Mucosa of descending colon (tissue), 3 donors: ENCODE measurements around the gene SKA3. TPM values are rescaled to one million over a fixed set of nuclear protein-coding genes. Genes with fewer than 3 reads are reported as not detected.

Source experiments
- ATAC-seq: fragments of 200-7000 bp; cut with Tn5 transposase; one replicate; pipeline ENCODE4 v1.9.1; 2020; ENCODE audit warnings: mild to moderate bottlenecking, moderate library complexity
- DNase-seq, 3 donors: peaks; one replicate each; pipeline ENCODE4 v3.0.0-alpha.2; 2020
- H3K36me3 ChIP-seq: fragments of 200-600 bp; one replicate; pipeline ENCODE4 v1.8.0; 2021; ENCODE audit warnings: low read depth, mild to moderate bottlenecking
- H3K4me1 ChIP-seq: fragments of 200-600 bp; one replicate; pipeline ENCODE4 v1.8.0; 2021; ENCODE audit warnings: low read depth, mild to moderate bottlenecking
- H3K4me3 ChIP-seq: fragments of 200-600 bp; one replicate; pipeline ENCODE4 v1.8.0; 2021; ENCODE audit warnings: mild to moderate bottlenecking
- H3K9me3 ChIP-seq: fragments of 200-600 bp; one replicate; pipeline ENCODE4 v1.8.0; 2021; ENCODE audit warnings: mild to moderate bottlenecking
- CTCF ChIP-seq: fragments of 200-600 bp; IDR thresholded peaks from one replicate; pipeline ENCODE4 v1.8.0; 2022; ENCODE audit warnings: antibody characterized with exemption, mild to moderate bottlenecking
- intact Hi-C, 2 donors: fragments of 100-400 bp; cut with DNase I in 1 of 2; cut with micrococcal nuclease in 1 of 2; formaldehyde crosslinking; loops; one replicate each; pipeline versions ENCODE4 v1.11.0 to v1.11.1; 2022; cut with DNase I, micrococcal nuclease
- total RNA-seq, 3 donors: library from RNA; stranded (reverse); fragmentation: NEBNext Ultra II Directional in 2 of 3; extraction: Animal tissue kit (Norgen Biotek cat#: 25700) in 2 of 3; gene quantifications; one replicate each; pipeline versions ENCODE4 v1.2.1 to v1.2.4, GENCODE V29; 2021 to 2023
- donor health status: DM: no; HTN: no; CAD: no; lungs with moderate emphysema.
- donor health status: DM: no; HTN: no; CAD: no.
- donor health status: DM: no; HTN: yes; CAD: no.

The SKA3 gene
- total RNA-seq, 3 donors from 2014 or later: 1.3 to 7.2 (median 2.4) TPM

GRCh38 chr13:21164631-21165030, 11.7 kb downstream of the SKA3 start:
- no peak overlapping the region for H3K4me3 ChIP-seq
- H3K36me3 ChIP-seq: no peaks in the 10 kb centered on the region
- ATAC-seq (no peak), DNase-seq (no peak)
- no peak for TF ChIP-seq CTCF
- H3K9me3 ChIP-seq: no peaks in the 10 kb centered on the region
- no peaks in the 10 kb centered on the region for H3K4me1 ChIP-seq
- intact Hi-C loops: no loop called here

DNA sequence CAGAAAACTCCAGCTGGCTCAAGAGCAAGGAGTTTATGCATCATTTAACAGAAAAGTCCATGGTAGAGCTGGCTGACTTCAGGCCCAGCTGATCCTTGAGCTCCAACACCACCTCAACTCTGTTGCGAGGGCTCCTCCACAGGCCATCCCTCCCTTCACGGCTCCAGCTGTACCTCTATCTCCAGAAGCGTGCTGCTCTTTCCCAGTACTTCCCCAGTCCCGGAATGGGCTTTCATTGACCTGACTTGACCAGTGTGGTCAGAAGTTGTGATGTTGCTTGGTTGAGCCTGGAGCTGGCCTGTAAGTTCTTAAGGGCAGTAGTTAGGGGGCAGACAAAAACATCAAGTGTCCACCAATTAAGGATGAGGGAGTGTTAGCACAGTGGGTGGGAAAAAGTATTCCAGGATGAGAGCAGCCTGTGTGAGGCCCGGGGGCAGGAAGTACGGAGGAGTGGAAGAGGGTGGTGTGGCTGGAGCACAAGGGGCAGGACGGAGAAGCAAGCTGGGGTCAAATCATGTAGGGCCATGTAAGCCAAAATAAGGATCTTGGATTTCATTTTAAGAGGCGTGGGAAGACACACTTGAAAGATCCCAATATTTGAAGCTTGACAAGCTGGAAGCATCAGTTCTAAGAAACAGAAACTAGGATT, 24.0 kb downstream of the SKA3 start:
- Histone ChIP-seq H3K4me1 (no peaks in the 10 kb centered on the region), H3K9me3 (no peaks in the 10 kb centered on the region), H3K36me3 (peaks cover 5% of the 10 kb centered on the region), H3K4me3 (no peak overlapping the region)
- intact Hi-C loops: no loop called here
- no peak for ATAC-seq
- no peak for DNase-seq
- TF ChIP-seq CTCF: no peak

GRCh38 chr13:21150013-21150412, 26.3 kb downstream of the SKA3 start:
- no peak for DNase-seq
- H3K9me3 ChIP-seq: no peaks in the 10 kb centered on the region
- H3K4me1 ChIP-seq: no peaks in the 10 kb centered on the region
- H3K4me3 ChIP-seq: no peak overlapping the region
- H3K36me3 ChIP-seq: peaks cover 5% of the 10 kb centered on the region
- intact Hi-C loops: no loop called here
- no peak for TF ChIP-seq CTCF
- no peak for ATAC-seq

- DNase-seq: no peak
These were observed 26.8 kb downstream of the SKA3 start for GRCh38 chr13:21149568-21149967.

DNA sequence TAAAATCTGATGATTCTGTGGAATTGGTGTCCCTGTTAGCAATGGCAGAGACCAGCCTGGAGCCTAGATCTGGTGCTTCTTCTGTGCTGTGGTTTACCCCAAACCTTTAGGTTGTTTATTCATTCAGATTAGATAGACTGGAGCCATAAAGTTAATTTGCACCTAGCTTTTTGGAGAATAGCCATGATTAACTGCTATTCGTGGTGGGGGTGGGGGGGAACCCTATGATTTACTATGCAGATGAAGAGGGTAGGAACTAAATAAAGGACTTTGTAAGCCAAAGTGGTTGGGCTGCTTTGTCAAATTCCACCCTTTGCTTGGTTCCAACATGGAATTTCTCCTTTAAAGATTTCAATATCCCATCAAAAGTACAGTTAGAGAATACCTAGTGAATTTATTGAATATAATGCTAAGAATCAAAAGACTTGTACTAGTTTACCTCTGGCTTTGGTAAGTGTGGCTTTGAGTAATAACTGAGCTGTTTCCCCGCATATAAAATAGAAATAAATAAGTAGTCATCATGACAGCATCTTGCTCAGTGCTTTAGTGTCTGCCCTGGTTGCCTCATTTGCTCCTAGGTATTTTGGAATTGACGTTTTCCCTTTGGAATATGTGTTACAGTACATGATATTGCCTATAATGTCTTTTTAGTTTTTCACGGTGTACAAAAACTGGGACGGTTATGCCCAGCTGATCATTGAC, 27.6 kb downstream of the SKA3 start:
- ATAC-seq (no peak), DNase-seq (no peak)
- Histone ChIP-seq H3K9me3 (no peaks in the 10 kb centered on the region), H3K4me1 (no peaks in the 10 kb centered on the region), H3K4me3 (no peak overlapping the region), H3K36me3 (peaks cover 5% of the 10 kb centered on the region)
- TF ChIP-seq CTCF: no peak
- intact Hi-C loops: no loop called here

More at GRCh38 chr13:21149568-21149967, 26.8 kb downstream of the SKA3 start:
- no peak for ATAC-seq
- no peak overlapping the region for H3K4me3 ChIP-seq
- peaks cover 5% of the 10 kb centered on the region for H3K36me3 ChIP-seq
- H3K9me3 ChIP-seq: no peaks in the 10 kb centered on the region
- TF ChIP-seq CTCF: no peak
- intact Hi-C loops: no loop called here
- H3K4me1 ChIP-seq: no peaks in the 10 kb centered on the region
